Prostate gland (tissue), 2 donors: ENCODE measurements around the gene MYCBP2.

Experiments
- CTCF ChIP-seq, 4 experiments: fragments of 200-600 bp in 2 of 4; fragments of 450-650 bp in 2 of 4; sonication (generic) in 2 of 4; IDR thresholded peaks; 1 replicate in 3 of 4; 2 replicates in 1 of 4; pipeline ENCODE4 v1.5.1; 2016 to 2019; ENCODE audit warnings: antibody characterized with exemption in 4 of 4, mild to moderate bottlenecking in 2 of 4, moderate library complexity in 2 of 4
- POLR2AphosphoS5 ChIP-seq: sonication (generic); formaldehyde crosslinking; IDR thresholded peaks from one replicate; pipeline ENCODE4 v1.6.1; 2017; ENCODE audit warnings: antibody characterized with exemption

- no peak for TF ChIP-seq CTCF (IDR thresholded peaks at IDR 0.05)
- TF ChIP-seq POLR2AphosphoS5 = no peak
Observed at GRCh38 chr13:77219401-77219800, 107.5 kb downstream of the MYCBP2 start.
